ENCODE results near the gene COQ9. TPM values are rescaled to one million over a fixed set of nuclear protein-coding genes. Genes with fewer than 3 reads are reported as not detected.
"Not testable (repeated sequence)": the region's sequence is repeated elsewhere in the genome, so short reads cannot be mapped to it uniquely, and the experiment has no call there.

Gene COQ9
- total RNA-seq, 2 donors from 2014 or later: 56.4 to 68.6 TPM

DNA sequence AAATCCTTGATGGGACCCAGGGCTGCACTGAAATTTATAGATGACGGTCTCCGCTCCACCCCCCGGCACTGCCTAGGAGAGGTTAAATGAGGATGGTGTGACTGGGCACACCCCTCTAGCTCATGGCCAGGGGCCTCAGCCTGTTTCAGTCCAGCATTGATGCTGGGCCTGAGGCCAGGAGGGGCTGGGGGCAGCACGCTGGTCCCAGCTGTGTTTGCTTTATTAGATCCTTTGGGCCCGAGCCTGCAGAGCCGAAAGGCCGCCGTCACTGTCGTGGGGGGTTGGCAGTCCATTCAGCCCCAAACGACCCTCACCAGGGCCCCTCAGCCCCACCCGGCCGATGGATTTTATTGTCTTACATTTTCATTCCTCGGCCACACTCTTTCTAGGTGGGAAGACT lies 49.8 kb downstream of the COQ9 start:
- no peak overlapping the region for H3K4me3 ChIP-seq
- intact Hi-C loops (cut with DNase I): no loop called here
- H3K4me1 ChIP-seq (replicated peaks): no peaks in the 10 kb centered on the region
- no peak overlapping the region for H3K27ac ChIP-seq
- no peaks in the 10 kb centered on the region for H3K9me3 ChIP-seq
- no peaks in the 10 kb centered on the region for H3K36me3 ChIP-seq
- TF ChIP-seq, protein P1, sequence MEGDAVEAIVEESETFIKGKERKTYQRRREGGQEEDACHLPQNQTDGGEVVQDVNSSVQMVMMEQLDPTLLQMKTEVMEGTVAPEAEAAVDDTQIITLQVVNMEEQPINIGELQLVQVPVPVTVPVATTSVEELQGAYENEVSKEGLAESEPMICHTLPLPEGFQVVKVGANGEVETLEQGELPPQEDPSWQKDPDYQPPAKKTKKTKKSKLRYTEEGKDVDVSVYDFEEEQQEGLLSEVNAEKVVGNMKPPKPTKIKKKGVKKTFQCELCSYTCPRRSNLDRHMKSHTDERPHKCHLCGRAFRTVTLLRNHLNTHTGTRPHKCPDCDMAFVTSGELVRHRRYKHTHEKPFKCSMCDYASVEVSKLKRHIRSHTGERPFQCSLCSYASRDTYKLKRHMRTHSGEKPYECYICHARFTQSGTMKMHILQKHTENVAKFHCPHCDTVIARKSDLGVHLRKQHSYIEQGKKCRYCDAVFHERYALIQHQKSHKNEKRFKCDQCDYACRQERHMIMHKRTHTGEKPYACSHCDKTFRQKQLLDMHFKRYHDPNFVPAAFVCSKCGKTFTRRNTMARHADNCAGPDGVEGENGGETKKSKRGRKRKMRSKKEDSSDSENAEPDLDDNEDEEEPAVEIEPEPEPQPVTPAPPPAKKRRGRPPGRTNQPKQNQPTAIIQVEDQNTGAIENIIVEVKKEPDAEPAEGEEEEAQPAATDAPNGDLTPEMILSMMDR (IDR thresholded peaks at IDR 0.05): no peak
- TF ChIP-seq POLR2AphosphoS5 (IDR thresholded peaks at IDR 0.05) (no peak), POLR2A (IDR thresholded peaks at IDR 0.05) (no peak)
- 65% methylated on average over 13 of the region's 13 CpGs for WGBS
- no peak for DNase-seq (ENCODE audit: low spot score)
- no peaks in the 10 kb centered on the region for H3K27me3 ChIP-seq (replicated peaks; ENCODE audit: insufficient read depth)

- Histone ChIP-seq H3K27ac (no peak overlapping the region), H3K27me3 (replicated peaks; ENCODE audit: insufficient read depth) (no peaks in the 10 kb centered on the region), H3K9me3 (no peaks in the 10 kb centered on the region), H3K36me3 (no peaks in the 10 kb centered on the region), H3K4me1 (replicated peaks) (no peaks in the 10 kb centered on the region), H3K4me3 (no peak overlapping the region)
- 95% methylated on average over 4 of the region's 4 CpGs for WGBS
- no peak for DNase-seq (ENCODE audit: low spot score)
- intact Hi-C loops (cut with DNase I): no loop called here
- TF ChIP-seq POLR2A (IDR thresholded peaks at IDR 0.05) (no peak), POLR2AphosphoS5 (IDR thresholded peaks at IDR 0.05) (no peak)
- TF ChIP-seq, protein P1 (IDR thresholded peaks at IDR 0.05): no peak
Observed at GRCh38 chr16:57498031-57498430, 50.8 kb downstream of the COQ9 start.

- 89% methylated on average over 11 of the region's 11 CpGs for WGBS
- H3K27me3 ChIP-seq (replicated peaks; ENCODE audit: insufficient read depth); H3K27ac ChIP-seq; H3K4me1 ChIP-seq (replicated peaks); intact Hi-C loops (cut with DNase I); H3K36me3 ChIP-seq; H3K9me3 ChIP-seq; DNase-seq (ENCODE audit: low spot score); H3K4me3 ChIP-seq: not testable (repeated sequence)
Observed at GRCh38 chr16:57499941-57500340, 52.7 kb downstream of the COQ9 start.

- no peaks in the 10 kb centered on the region for H3K9me3 ChIP-seq
- no peaks in the 10 kb centered on the region for H3K4me1 ChIP-seq (replicated peaks)
- TF ChIP-seq, protein P1 (IDR thresholded peaks at IDR 0.05): no peak
- TF ChIP-seq POLR2A (IDR thresholded peaks at IDR 0.05) (no peak), POLR2AphosphoS5 (IDR thresholded peaks at IDR 0.05) (no peak)
- DNase-seq (ENCODE audit: low spot score): no peak
- H3K4me3 ChIP-seq: no peak overlapping the region
- H3K27ac ChIP-seq: no peak overlapping the region
- intact Hi-C loops (cut with DNase I): no loop called here
- H3K36me3 ChIP-seq: no peaks in the 10 kb centered on the region
- WGBS: 70% methylated on average over 9 of the region's 9 CpGs
- no peaks in the 10 kb centered on the region for H3K27me3 ChIP-seq (replicated peaks; ENCODE audit: insufficient read depth)
Observed at GRCh38 chr16:57500578-57501111, 53.4 kb downstream of the COQ9 start.

GRCh38 chr16:57501492-57501891 lies 54.2 kb downstream of the COQ9 start:
- H3K27ac ChIP-seq: no peak overlapping the region
- no peaks in the 10 kb centered on the region for H3K36me3 ChIP-seq
- H3K9me3 ChIP-seq: no peaks in the 10 kb centered on the region
- TF ChIP-seq, protein P1 (IDR thresholded peaks at IDR 0.05): no peak
- TF ChIP-seq POLR2A (IDR thresholded peaks at IDR 0.05) (no peak), POLR2AphosphoS5 (IDR thresholded peaks at IDR 0.05) (no peak)
- no peaks in the 10 kb centered on the region for H3K4me1 ChIP-seq (replicated peaks)
- whole genome bisulfite sequencing: 82% methylated on average over 7 of the region's 7 CpGs
- DNase-seq (ENCODE audit: low spot score): no peak
- H3K4me3 ChIP-seq: no peak overlapping the region
- intact Hi-C loops (cut with DNase I): no loop called here
- no peaks in the 10 kb centered on the region for H3K27me3 ChIP-seq (replicated peaks; ENCODE audit: insufficient read depth)
